KMS-11 (cell line): ENCODE results near the gene CKMT2.

Source experiments
- H2AFZ ChIP-seq: fragments of 200-600 bp; sonication (generic); 2 replicates; pipeline ENCODE4 v1.6.1; 2016; ENCODE audit warnings: antibody characterized with exemption, mixed run types, low read depth
- H3K27ac ChIP-seq: fragments of 200-600 bp; sonication (generic); 2 replicates; pipeline ENCODE4 v1.6.1; 2016; ENCODE audit warnings: mild to moderate bottlenecking, mixed run types
- H3K27me3 ChIP-seq: fragments of 200-600 bp; sonication (generic); 2 replicates; pipeline ENCODE4 v1.6.1; 2017; ENCODE audit warnings: mild to moderate bottlenecking, low read depth, mixed run types, moderate library complexity; ENCODE audit not compliant: insufficient read depth
- H3K36me3 ChIP-seq: fragments of 200-600 bp; sonication (generic); 2 replicates; pipeline ENCODE4 v1.6.1; 2017; ENCODE audit warnings: mild to moderate bottlenecking, mixed run types; ENCODE audit not compliant: insufficient read depth
- H3K4me1 ChIP-seq: fragments of 200-600 bp; sonication (generic); 2 replicates; pipeline ENCODE4 v1.6.1; 2016; ENCODE audit warnings: mild to moderate bottlenecking, low read depth, mixed run types; ENCODE audit not compliant: poor library complexity, severe bottlenecking
- H3K4me2 ChIP-seq: fragments of 200-600 bp; sonication (generic); 2 replicates; pipeline ENCODE4 v1.7.0; 2016; ENCODE audit warnings: mild to moderate bottlenecking, mixed run types
- H3K4me3 ChIP-seq: fragments of 200-600 bp; sonication (generic); IDR thresholded peaks from 2 replicates; pipeline ENCODE4 v1.6.1; 2017; ENCODE audit warnings: low read depth, low read length, mixed read lengths; ENCODE audit not compliant: insufficient read depth
- H3K79me2 ChIP-seq: fragments of 200-600 bp; sonication (generic); 2 replicates; pipeline ENCODE4 v1.6.1; 2016; ENCODE audit warnings: low read depth, mixed run types; ENCODE audit not compliant: insufficient read depth
- H3K9ac ChIP-seq: fragments of 200-600 bp; sonication (generic); 2 replicates; pipeline ENCODE4 v1.6.1; 2016; ENCODE audit warnings: mild to moderate bottlenecking, mixed run types
- H4K20me1 ChIP-seq: fragments of 200-600 bp; sonication (generic); 2 replicates; pipeline ENCODE4 v1.6.1; 2016; ENCODE audit warnings: mild to moderate bottlenecking, mixed run types; ENCODE audit not compliant: insufficient read depth
- CTCF ChIP-seq: fragments of 200-600 bp; sonication (generic); conservative IDR thresholded peaks from 2 replicates; pipeline ENCODE4 v1.6.1; 2017; ENCODE audit warnings: low read depth, mild to moderate bottlenecking, antibody characterized with exemption, low read length, moderate library complexity, mixed read lengths

CKMT2 gene

GRCh38 chr5:81297531-81297930 is 64.4 kb downstream of the CKMT2 start:
- no peak overlapping the region for H3K4me2 ChIP-seq
- no peaks in the 10 kb centered on the region for H3K36me3 ChIP-seq
- H4K20me1 ChIP-seq = no peaks in the 10 kb centered on the region
- H2AFZ ChIP-seq = no peak overlapping the region
- H3K4me3 ChIP-seq = no peak overlapping the region
- H3K27me3 ChIP-seq = no peaks in the 10 kb centered on the region
- no peak for TF ChIP-seq CTCF
- H3K9ac ChIP-seq = no peak overlapping the region
- H3K4me1 ChIP-seq = peaks cover 25% of the 10 kb centered on the region
- no peak overlapping the region for H3K27ac ChIP-seq
- H3K79me2 ChIP-seq = no peaks in the 10 kb centered on the region

GRCh38 chr5:81300921-81301270 is 67.8 kb downstream of the CKMT2 start:
- TF ChIP-seq CTCF = no peak
- Histone ChIP-seq H3K36me3 (no peaks in the 10 kb centered on the region), H2AFZ (peak overlapping the region; percentile 80), H3K4me1 (peaks cover 25% of the 10 kb centered on the region), H3K9ac (peak overlapping the region; percentile 56; the same call in 1 of the 2 replicates), H3K27me3 (no peaks in the 10 kb centered on the region), H3K27ac (peak overlapping the region; percentile 42; the same call in 1 of the 2 replicates), H4K20me1 (no peaks in the 10 kb centered on the region), H3K4me2 (peak overlapping the region; percentile 35; the same call in 1 of the 2 replicates), H3K4me3 (no peak overlapping the region), H3K79me2 (no peaks in the 10 kb centered on the region)

GRCh38 chr5:81301271-81302015 is 68.3 kb downstream of the CKMT2 start, which contains the start of gene ZCCHC9:
ZCCHC9 (plus strand) TSS chr5:81301587; CDS start chr5:81304758, 3,171 bp downstream.
- Histone ChIP-seq H3K36me3 (no peaks in the 10 kb centered on the region), H3K4me2 (peak within 1 kb of the TSS; percentile 47; the same call in 1 of the 2 replicates), H3K79me2 (no peaks in the 10 kb centered on the region), H3K9ac (peak within 1 kb of the TSS; percentile 56; the same call in 1 of the 2 replicates), H3K27me3 (no peaks in the 10 kb centered on the region), H3K27ac (peak within 1 kb of the TSS; percentile 42; the same call in 1 of the 2 replicates), H2AFZ (peak within 1 kb of the TSS; percentile 80), H3K4me3 (no peak within 1 kb of the TSS), H3K4me1 (peaks cover 25% of the 10 kb centered on the region), H4K20me1 (no peaks in the 10 kb centered on the region)
- TF ChIP-seq CTCF = no peak

GRCh38 chr5:81302596-81302995 is 69.5 kb downstream of the CKMT2 start:
- peaks cover 24% of the 10 kb centered on the region for H3K4me1 ChIP-seq
- H3K27me3 ChIP-seq = no peaks in the 10 kb centered on the region
- H2AFZ ChIP-seq = no peak overlapping the region
- H4K20me1 ChIP-seq = no peaks in the 10 kb centered on the region
- no peak overlapping the region for H3K4me3 ChIP-seq
- no peak overlapping the region for H3K27ac ChIP-seq
- no peak overlapping the region; the same call in 1 of the 2 replicates for H3K4me2 ChIP-seq
- H3K9ac ChIP-seq = no peak overlapping the region
- no peak for TF ChIP-seq CTCF
- no peaks in the 10 kb centered on the region for H3K79me2 ChIP-seq
- no peaks in the 10 kb centered on the region for H3K36me3 ChIP-seq
